Measurements from ENCODE around the gene GPR151. TPM values are rescaled to one million over a fixed set of nuclear protein-coding genes. Genes with fewer than 3 reads are reported as not detected.

The GPR151 gene
- total RNA-seq, 1 donor from 2014 or later = not detected

GRCh38 chr5:146484714-146485391 lies 31.1 kb downstream of the GPR151 start:
- Mint-ChIP-seq H3K27ac (ENCODE audit: unreplicated experiment) (no peak overlapping the region), H3K4me3 (ENCODE audit: unreplicated experiment) (no peak overlapping the region), H3K4me1 (ENCODE audit: unreplicated experiment) (peaks cover 14% of the 10 kb centered on the region), H3K36me3 (ENCODE audit: unreplicated experiment) (peaks cover 59% of the 10 kb centered on the region), H3K9me3 (ENCODE audit: unreplicated experiment) (peaks cover 3% of the 10 kb centered on the region), H3K27me3 (ENCODE audit: unreplicated experiment) (no peaks in the 10 kb centered on the region)
- no peak for DNase-seq (ENCODE audit: extremely low spot score, unreplicated experiment)
- TF ChIP-seq CTCF (IDR thresholded peaks at IDR 0.05) = no peak

GRCh38 chr5:146482775-146483174 lies 33.2 kb downstream of the GPR151 start:
- no peak overlapping the region for H3K27ac Mint-ChIP-seq (ENCODE audit: unreplicated experiment)
- H3K4me3 Mint-ChIP-seq (ENCODE audit: unreplicated experiment) = no peak overlapping the region
- no peak for TF ChIP-seq CTCF (IDR thresholded peaks at IDR 0.05)
- no peaks in the 10 kb centered on the region for H3K27me3 Mint-ChIP-seq (ENCODE audit: unreplicated experiment)
- DNase-seq (ENCODE audit: extremely low spot score, unreplicated experiment) = no peak
- H3K4me1 Mint-ChIP-seq (ENCODE audit: unreplicated experiment) = no peaks in the 10 kb centered on the region
- H3K36me3 Mint-ChIP-seq (ENCODE audit: unreplicated experiment) = peaks cover 54% of the 10 kb centered on the region
- H3K9me3 Mint-ChIP-seq (ENCODE audit: unreplicated experiment) = peaks cover 3% of the 10 kb centered on the region

- Mint-ChIP-seq H3K4me3 (ENCODE audit: unreplicated experiment) (no peak overlapping the region), H3K27me3 (ENCODE audit: unreplicated experiment) (no peaks in the 10 kb centered on the region), H3K9me3 (ENCODE audit: unreplicated experiment) (no peaks in the 10 kb centered on the region), H3K4me1 (ENCODE audit: unreplicated experiment) (no peaks in the 10 kb centered on the region), H3K27ac (ENCODE audit: unreplicated experiment) (no peak overlapping the region), H3K36me3 (ENCODE audit: unreplicated experiment) (peaks cover 49% of the 10 kb centered on the region)
- no peak for TF ChIP-seq CTCF (IDR thresholded peaks at IDR 0.05)
- no peak for DNase-seq (ENCODE audit: extremely low spot score, unreplicated experiment)
Observed at GRCh38 chr5:146475906-146476305, 40.1 kb downstream of the GPR151 start.

- Mint-ChIP-seq H3K4me3 (ENCODE audit: unreplicated experiment) (no peak overlapping the region), H3K9me3 (ENCODE audit: unreplicated experiment) (no peaks in the 10 kb centered on the region), H3K27ac (ENCODE audit: unreplicated experiment) (no peak overlapping the region), H3K4me1 (ENCODE audit: unreplicated experiment) (no peaks in the 10 kb centered on the region), H3K36me3 (ENCODE audit: unreplicated experiment) (peaks cover 53% of the 10 kb centered on the region), H3K27me3 (ENCODE audit: unreplicated experiment) (no peaks in the 10 kb centered on the region)
- peak; percentile 26 for TF ChIP-seq CTCF (IDR thresholded peaks at IDR 0.05)
- DNase-seq (ENCODE audit: extremely low spot score, unreplicated experiment) = no peak
Observed at GRCh38 chr5:146475190-146475780, 40.7 kb downstream of the GPR151 start.

- no peak overlapping the region for H3K27ac Mint-ChIP-seq (ENCODE audit: unreplicated experiment)
- H3K4me1 Mint-ChIP-seq (ENCODE audit: unreplicated experiment) = no peaks in the 10 kb centered on the region
- no peak overlapping the region for H3K4me3 Mint-ChIP-seq (ENCODE audit: unreplicated experiment)
Observed at GRCh38 chr5:146474065-146474464, 41.9 kb downstream of the GPR151 start.

More at GRCh38 chr5:146474065-146474464, 41.9 kb downstream of the GPR151 start:
- Mint-ChIP-seq H3K27me3 (ENCODE audit: unreplicated experiment) (no peaks in the 10 kb centered on the region), H3K9me3 (ENCODE audit: unreplicated experiment) (no peaks in the 10 kb centered on the region), H3K36me3 (ENCODE audit: unreplicated experiment) (peaks cover 48% of the 10 kb centered on the region)
- no peak for DNase-seq (ENCODE audit: extremely low spot score, unreplicated experiment)
- no peak for TF ChIP-seq CTCF (IDR thresholded peaks at IDR 0.05)

Measured in osteocyte (in vitro differentiated cells).